GM18517 (cell line): ENCODE measurements around the gene RUSC1.
"Not testable (repeated sequence)": the region's sequence is repeated elsewhere in the genome, so short reads cannot be mapped to it uniquely, and the experiment has no call there.

Experiments used
- ATAC-seq: cut with Tn5 transposase; IDR thresholded peaks from one replicate; pipeline ENCODE4 v1.9.1; 2021; ENCODE audit warnings: mild to moderate bottlenecking, moderate library complexity; ENCODE audit not compliant: unreplicated experiment

Gene RUSC1

GRCh38 chr1:155320661-155321617, at the start of gene RUSC1:
RUSC1 (plus strand) TSS chr1:155320894; CDS start chr1:155321774, 880 bp downstream.
- no peak for ATAC-seq

GRCh38 chr1:155272466-155273342, 48.0 kb upstream of the RUSC1 start:
- peak; percentile 17 for ATAC-seq

DNA sequence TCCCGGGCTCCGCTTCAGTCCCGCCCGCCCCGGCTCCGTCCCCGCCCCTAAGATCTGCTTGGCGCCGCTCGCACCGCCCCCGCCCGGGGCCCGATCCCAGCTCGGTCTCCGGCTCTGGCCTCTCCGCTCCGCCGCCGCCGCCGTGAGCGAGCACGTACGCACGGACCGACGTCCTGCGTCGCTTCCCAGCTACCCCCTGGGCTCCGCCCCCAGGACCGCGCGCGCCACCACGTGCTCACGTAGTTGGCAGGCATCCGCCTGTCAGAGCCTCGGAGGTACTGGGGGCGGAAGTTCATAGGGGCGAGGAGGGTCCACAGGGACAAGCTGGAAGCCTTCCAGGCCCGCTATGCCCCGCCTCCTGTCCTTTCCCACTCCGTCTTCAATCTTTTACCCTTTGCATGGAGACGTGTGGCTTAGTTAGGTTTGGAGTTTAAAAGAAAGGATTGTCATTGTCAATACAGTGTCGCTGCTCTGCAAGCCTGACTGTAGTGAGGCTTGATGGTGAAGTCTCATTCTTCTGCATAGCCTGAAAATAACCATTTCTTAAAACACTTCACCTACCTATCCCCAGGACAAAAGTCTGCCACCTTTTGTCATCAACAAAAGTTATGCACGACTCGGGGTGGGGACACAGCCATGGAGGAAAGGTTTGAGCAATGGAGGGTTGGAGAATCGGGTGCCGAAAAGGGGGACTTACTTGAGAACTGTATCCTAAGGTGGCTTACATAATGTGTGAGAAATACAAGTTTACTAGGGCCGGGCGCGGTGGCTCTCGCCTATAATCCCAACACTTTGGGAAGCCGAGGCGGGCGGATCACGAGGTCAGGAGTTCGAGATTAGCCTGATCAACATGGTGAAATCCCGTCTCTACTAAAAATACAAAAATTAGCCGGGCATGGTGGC, 47.1 kb upstream of the RUSC1 start, which contains the start of gene CLK2:
Gene CLK2, minus strand, starts transcription at position 162 of the 903 bp plus-strand sequence. CDS start 2,527 bp downstream, outside the sequence.
- peak; percentile 60 for ATAC-seq

DNA sequence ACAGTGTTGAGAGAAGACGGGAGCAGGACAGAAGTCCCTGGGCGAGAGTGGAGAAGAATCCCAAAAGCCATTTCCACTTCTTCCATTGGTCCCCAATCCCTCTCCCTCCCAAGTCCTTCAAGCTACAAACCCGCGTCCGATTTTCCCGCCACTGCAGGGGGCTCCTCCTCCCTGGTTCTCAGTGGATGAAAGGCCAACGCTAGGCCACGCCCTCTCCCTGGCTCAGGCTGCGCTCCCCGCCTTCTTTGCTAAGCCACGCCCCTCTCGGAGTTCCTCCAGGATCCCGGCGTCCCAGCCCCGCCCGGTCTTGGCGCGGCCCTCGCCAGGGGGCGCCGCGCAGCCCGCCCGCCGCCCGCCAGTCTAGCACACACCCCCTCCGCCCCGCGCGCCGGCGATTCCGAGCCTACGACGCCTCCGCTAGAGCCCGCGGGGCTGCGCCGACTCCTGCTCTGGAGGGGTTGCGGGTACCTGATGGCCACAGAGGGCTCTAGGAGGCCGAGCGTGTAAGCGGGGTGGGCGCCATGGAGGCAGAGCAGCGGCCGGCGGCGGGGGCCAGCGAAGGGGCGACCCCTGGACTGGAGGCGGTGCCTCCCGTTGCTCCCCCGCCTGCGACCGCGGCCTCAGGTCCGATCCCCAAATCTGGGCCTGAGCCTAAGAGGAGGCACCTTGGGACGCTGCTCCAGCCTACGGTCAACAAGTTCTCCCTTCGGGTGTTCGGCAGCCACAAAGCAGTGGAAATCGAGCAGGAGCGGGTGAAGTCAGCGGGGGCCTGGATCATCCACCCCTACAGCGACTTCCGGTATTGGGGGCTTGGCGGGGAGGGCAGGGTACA, 43.4 kb upstream of the RUSC1 start, which contains the start of gene HCN3:
Gene HCN3, plus strand, starts transcription at position 394 of the 832 bp plus-strand sequence. Its CDS starts 128 bp downstream, at position 522.
- ATAC-seq: peak; percentile 62

GRCh38 chr1:155277902-155278688, 42.6 kb upstream of the RUSC1 start:
- ATAC-seq: no peak

- ATAC-seq: no peak
These were observed 42.0 kb upstream of the RUSC1 start for GRCh38 chr1:155278689-155279160.

GRCh38 chr1:155279268-155279667, 41.4 kb upstream of the RUSC1 start:
- no peak for ATAC-seq

- no peak for ATAC-seq
These were observed 38.1 kb upstream of the RUSC1 start for GRCh38 chr1:155282488-155283091.

GRCh38 chr1:155284476-155284875, 36.2 kb upstream of the RUSC1 start:
- ATAC-seq: no peak

GRCh38 chr1:155285063-155285462, 35.6 kb upstream of the RUSC1 start:
- ATAC-seq: no peak

DNA sequence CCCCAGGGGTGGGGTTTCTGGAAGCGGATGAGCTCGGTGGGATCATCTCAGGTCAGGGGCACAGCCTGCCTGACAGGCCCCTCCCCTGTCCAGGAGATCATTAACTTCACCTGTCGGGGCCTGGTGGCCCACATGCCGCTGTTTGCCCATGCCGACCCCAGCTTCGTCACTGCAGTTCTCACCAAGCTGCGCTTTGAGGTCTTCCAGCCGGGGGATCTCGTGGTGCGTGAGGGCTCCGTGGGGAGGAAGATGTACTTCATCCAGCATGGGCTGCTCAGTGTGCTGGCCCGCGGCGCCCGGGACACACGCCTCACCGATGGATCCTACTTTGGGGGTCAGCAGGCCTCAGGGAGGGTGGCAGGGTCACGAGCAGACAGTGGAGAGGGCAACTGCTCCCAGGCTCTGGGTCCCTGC, 35.1 kb upstream of the RUSC1 start:
- no peak for ATAC-seq

GRCh38 chr1:155286544-155286943, 34.1 kb upstream of the RUSC1 start:
- ATAC-seq: no peak

DNA sequence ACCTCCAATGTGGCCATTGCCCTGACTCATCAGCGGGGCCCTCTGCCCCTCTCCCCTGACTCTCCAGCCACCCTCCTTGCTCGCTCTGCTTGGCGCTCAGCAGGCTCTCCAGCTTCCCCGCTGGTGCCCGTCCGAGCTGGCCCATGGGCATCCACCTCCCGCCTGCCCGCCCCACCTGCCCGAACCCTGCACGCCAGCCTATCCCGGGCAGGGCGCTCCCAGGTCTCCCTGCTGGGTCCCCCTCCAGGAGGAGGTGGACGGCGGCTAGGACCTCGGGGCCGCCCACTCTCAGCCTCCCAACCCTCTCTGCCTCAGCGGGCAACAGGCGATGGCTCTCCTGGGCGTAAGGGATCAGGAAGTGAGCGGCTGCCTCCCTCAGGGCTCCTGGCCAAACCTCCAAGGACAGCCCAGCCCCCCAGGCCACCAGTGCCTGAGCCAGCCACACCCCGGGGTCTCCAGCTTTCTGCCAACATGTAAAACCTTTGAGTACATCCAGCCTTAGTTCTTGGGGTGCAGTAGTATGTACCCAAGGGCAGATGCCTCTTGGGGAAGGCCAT, 32.6 kb upstream of the RUSC1 start:
- no peak for ATAC-seq

DNA sequence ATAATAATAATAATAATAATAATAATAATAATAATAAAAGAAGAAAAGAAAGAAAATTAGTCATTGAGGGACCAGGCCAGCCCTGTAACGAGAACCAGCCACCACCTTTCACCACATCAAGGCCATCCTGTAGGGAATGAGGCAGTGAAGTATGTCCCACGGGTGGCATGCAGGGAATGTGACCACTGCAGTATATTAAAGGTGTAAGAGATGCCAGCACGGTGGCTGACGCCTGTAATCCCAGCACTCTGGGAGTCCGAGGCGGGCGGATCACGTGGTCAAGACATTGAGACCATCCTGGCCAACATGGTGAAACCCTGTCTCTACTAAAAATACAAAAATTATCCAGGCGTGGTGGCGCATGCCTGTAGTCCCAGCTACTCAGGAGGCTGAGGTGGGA, 29.7 kb upstream of the RUSC1 start:
- ATAC-seq: not testable (repeated sequence)

DNA sequence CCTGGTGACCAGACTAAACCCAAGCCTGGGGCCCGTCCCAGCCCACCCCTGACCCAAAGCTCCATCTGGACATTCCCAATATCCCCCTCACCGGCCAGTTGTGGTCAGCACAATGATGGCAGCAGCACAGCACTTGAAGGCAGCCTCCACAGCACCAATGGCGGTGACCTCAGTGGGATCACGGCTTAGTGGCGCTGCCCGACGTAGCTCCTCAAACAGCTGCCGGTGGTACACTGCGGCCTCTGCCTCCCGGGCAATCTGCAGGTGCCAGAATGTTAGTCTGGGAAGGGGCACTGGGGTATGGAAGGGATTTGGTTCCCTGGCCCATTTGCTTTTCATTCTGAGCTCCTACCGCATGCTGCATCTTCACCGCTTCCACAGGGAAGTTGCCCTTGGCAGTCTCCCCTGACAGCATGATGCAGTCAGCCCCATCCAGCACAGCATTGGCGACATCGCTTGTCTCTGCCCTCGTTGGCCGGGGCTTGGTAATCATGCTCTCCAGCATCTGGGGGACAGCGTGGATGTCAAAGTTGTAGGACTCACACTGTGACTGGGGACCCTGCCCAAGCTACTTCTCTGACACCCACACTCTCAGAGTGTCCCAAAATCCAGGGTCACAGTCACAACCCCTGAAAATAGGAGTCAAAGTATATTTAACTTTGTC, 27.5 kb upstream of the RUSC1 start:
- ATAC-seq: no peak

DNA sequence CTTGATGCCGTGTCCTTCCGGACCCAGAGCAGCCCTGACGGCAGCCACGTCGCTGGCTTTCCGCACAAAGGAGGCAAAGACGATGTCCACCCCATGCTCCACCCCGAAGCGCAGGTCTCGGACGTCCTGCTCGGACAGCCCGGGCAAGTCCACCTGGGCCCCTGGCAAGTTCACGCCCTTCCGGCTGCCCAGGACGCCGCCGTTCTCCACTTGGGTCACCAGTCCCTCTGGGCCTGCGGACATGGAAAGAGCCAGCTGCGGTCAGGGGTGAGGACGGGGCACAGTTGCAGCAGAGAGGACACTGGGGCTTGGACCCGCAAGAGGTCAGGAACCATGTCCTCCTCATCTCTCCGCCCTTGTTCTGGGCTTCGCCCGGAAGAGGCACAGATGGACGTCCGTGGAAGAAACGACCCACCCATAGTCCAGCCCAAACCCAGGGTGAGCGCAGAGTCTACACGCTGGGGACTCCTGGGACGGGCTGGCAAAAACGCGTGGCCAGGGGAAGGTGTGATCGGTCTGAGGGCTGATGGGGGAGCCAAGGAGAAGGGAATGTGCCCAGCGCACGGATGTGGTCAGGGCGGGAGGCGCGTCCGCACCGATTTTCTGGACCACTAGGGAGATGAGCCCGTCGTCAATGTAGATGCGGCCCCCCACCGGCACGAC, 26.0 kb upstream of the RUSC1 start:
- ATAC-seq: no peak
